Stimulated activated CD4-positive, alpha-beta T cell treated with anti-CD3 and anti-CD28 coated beads, Interleukin-2, amount 100 ng/mL, for 4 hours (primary cell): Measurements from ENCODE around the gene TIMM22.
"Not testable (repeated sequence)": the region's sequence is repeated elsewhere in the genome, so short reads cannot be mapped to it uniquely, and the experiment has no call there.

Experiments
- DNase-seq: peaks from one replicate; pipeline ENCODE4 v3.0.0-alpha.2; 2020; ENCODE audit warnings: low read depth

Gene TIMM22

GRCh38 chr17:996554-997344, at the start of gene TIMM22:
Gene TIMM22, plus strand, starts transcription at chr17:997129. Its CDS starts 14 bp downstream, at chr17:997143.
- DNase-seq = peak; percentile 87

- DNase-seq = no peak
These were observed 48.6 kb upstream of the TIMM22 start for GRCh38 chr17:948284-948852.

GRCh38 chr17:949623-950303, 47.2 kb upstream of the TIMM22 start:
- DNase-seq = no peak

- no peak for DNase-seq
These were observed 45.4 kb upstream of the TIMM22 start for GRCh38 chr17:951325-952132.

GRCh38 chr17:952592-952991, 44.3 kb upstream of the TIMM22 start:
- DNase-seq = not testable (repeated sequence)

- DNase-seq = no peak
These were observed 43.2 kb upstream of the TIMM22 start for GRCh38 chr17:953767-954166.

- DNase-seq = no peak
These were observed 42.3 kb upstream of the TIMM22 start for GRCh38 chr17:954431-955164.

GRCh38 chr17:956905-957304, 40.0 kb upstream of the TIMM22 start:
- DNase-seq = no peak

GRCh38 chr17:957856-958421, 39.0 kb upstream of the TIMM22 start:
- DNase-seq = no peak

- no peak for DNase-seq
These were observed 38.0 kb upstream of the TIMM22 start for GRCh38 chr17:958712-959451.

GRCh38 chr17:962166-962565, 34.8 kb upstream of the TIMM22 start:
- no peak for DNase-seq

GRCh38 chr17:962670-963069, 34.3 kb upstream of the TIMM22 start:
- DNase-seq = no peak

- DNase-seq = no peak
These were observed 32.1 kb upstream of the TIMM22 start for GRCh38 chr17:964876-965275.

- DNase-seq = no peak
These were observed 31.5 kb upstream of the TIMM22 start for GRCh38 chr17:965311-965989.

GRCh38 chr17:967122-967521, 29.8 kb upstream of the TIMM22 start:
- no peak for DNase-seq

GRCh38 chr17:968812-969730, 27.9 kb upstream of the TIMM22 start:
- DNase-seq = no peak

GRCh38 chr17:969811-970355, 27.0 kb upstream of the TIMM22 start:
- no peak for DNase-seq

- DNase-seq = no peak
These were observed 26.6 kb upstream of the TIMM22 start for GRCh38 chr17:970364-970763.

- not testable (repeated sequence) for DNase-seq
These were observed 25.1 kb upstream of the TIMM22 start for GRCh38 chr17:971861-972260.
